CD14-positive monocyte (primary cell): ENCODE measurements around the gene GRM5. TPM values are rescaled to one million over a fixed set of nuclear protein-coding genes. Genes with fewer than 3 reads are reported as not detected.

ENCODE experiments used
- DNase-seq, 3 donors: peaks; one replicate each; pipeline ENCODE4 v3.0.0-alpha.2; 2011 to 2022
- H2AFZ ChIP-seq: 2 replicates; pipeline ENCODE4 v1.6.0; 2012; ENCODE audit warnings: mild to moderate bottlenecking, low read depth, low read length, inconsistent platforms; ENCODE audit not compliant: insufficient read depth, poor library complexity, severe bottlenecking
- H3K27ac ChIP-seq, 2 donors: 1 replicate in 1 of 2; 2 replicates in 1 of 2; pipeline ENCODE4 v1.5.1; 2012 to 2013; ENCODE audit warnings: low read length in 2 of 2, control low read depth in 1 of 2, inconsistent platforms in 1 of 2, low read depth in 1 of 2, mild to moderate bottlenecking in 1 of 2
- H3K27me3 ChIP-seq, 2 donors: one replicate each; pipeline versions ENCODE4 v1.6.0 to v1.6.1; 2011 to 2013; ENCODE audit warnings: low read length in 2 of 2; ENCODE audit not compliant: control insufficient read depth in 2 of 2, insufficient read depth in 2 of 2
- H3K36me3 ChIP-seq, 2 donors: replicated peaks in 1 of 2; 1 replicate in 1 of 2; 2 replicates in 1 of 2; pipeline versions ENCODE4 v1.5.1 to v1.6.1; 2012 to 2013; ENCODE audit warnings: low read length in 2 of 2, control low read depth in 1 of 2, inconsistent platforms in 1 of 2, mild to moderate bottlenecking in 1 of 2; ENCODE audit not compliant: insufficient read depth in 2 of 2, control insufficient read depth in 1 of 2
- H3K4me1 ChIP-seq, 2 donors: 1 replicate in 1 of 2; 2 replicates in 1 of 2; pipeline versions ENCODE4 v1.5.1 to v1.6.1; 2012 to 2013; ENCODE audit warnings: low read length in 2 of 2, control low read depth in 1 of 2, inconsistent platforms in 1 of 2, mild to moderate bottlenecking in 1 of 2, moderate library complexity in 1 of 2; ENCODE audit not compliant: insufficient read depth in 2 of 2, control insufficient read depth in 1 of 2
- H3K4me2 ChIP-seq: replicated peaks from 2 replicates; pipeline ENCODE3; 2012; ENCODE audit warnings: low read length, moderate library complexity, mild to moderate bottlenecking; ENCODE audit not compliant: poor library complexity, severe bottlenecking; ENCODE audit errors: extremely low read depth
- H3K4me3 ChIP-seq, 3 experiments: fragments of 200-600 bp in 1 of 3; sonication (generic) in 1 of 3; replicated peaks in 1 of 3; 1 replicate in 2 of 3; 2 replicates in 1 of 3; pipeline ENCODE4 v1.5.1; 2011 to 2013; ENCODE audit warnings: low read length in 3 of 3, mild to moderate bottlenecking in 3 of 3, control low read depth in 2 of 3, low read depth in 2 of 3, inconsistent platforms in 1 of 3, moderate library complexity in 1 of 3
- H3K79me2 ChIP-seq: 2 replicates; pipeline ENCODE4 v1.6.0; 2012; ENCODE audit warnings: mild to moderate bottlenecking, control low read depth, inconsistent platforms, low read length, moderate library complexity; ENCODE audit not compliant: insufficient read depth
- H3K9ac ChIP-seq: 2 replicates; pipeline ENCODE4 v1.6.0; 2017; ENCODE audit warnings: low read length, mild to moderate bottlenecking; ENCODE audit not compliant: insufficient read depth, poor library complexity, severe bottlenecking
- H3K9me3 ChIP-seq, 2 donors: replicated peaks in 1 of 2; 1 replicate in 1 of 2; 2 replicates in 1 of 2; pipeline versions ENCODE4 v1.5.1 to v1.6.1; 2012 to 2013; ENCODE audit warnings: low read length in 2 of 2, control low read depth in 1 of 2; ENCODE audit not compliant: control insufficient read depth in 1 of 2, insufficient read depth in 1 of 2
- H4K20me1 ChIP-seq: 2 replicates; pipeline ENCODE4 v1.6.0; 2012; ENCODE audit warnings: mild to moderate bottlenecking, low read length, control low read depth, moderate library complexity; ENCODE audit not compliant: insufficient read depth
- H3K27ac Mint-ChIP-seq, 7 donors: one replicate each; pipeline ENCODE4 v1.8.0; 2020; ENCODE audit warnings: mild to moderate bottlenecking in 7 of 7, mixed read lengths in 7 of 7, moderate library complexity in 6 of 7, inconsistent platforms in 2 of 7
- H3K27me3 Mint-ChIP-seq, 3 donors: one replicate each; pipeline ENCODE4 v1.8.0; 2021 to 2022; ENCODE audit warnings: low read depth in 3 of 3, mild to moderate bottlenecking in 3 of 3, mixed read lengths in 3 of 3, moderate library complexity in 3 of 3, inconsistent platforms in 1 of 3
- H3K36me3 Mint-ChIP-seq, 2 donors: one replicate each; pipeline ENCODE4 v1.8.0; 2020; ENCODE audit warnings: mixed read lengths in 2 of 2, inconsistent platforms in 1 of 2, mild to moderate bottlenecking in 1 of 2
- H3K4me1 Mint-ChIP-seq: one replicate; pipeline ENCODE4 v1.8.0; 2020; ENCODE audit warnings: mild to moderate bottlenecking, mixed read lengths
- H3K4me3 Mint-ChIP-seq, 2 donors: one replicate each; pipeline ENCODE4 v1.8.0; 2020; ENCODE audit warnings: mild to moderate bottlenecking in 2 of 2, mixed read lengths in 2 of 2, moderate library complexity in 1 of 2
- H3K9me3 Mint-ChIP-seq, 7 donors: one replicate each; pipeline ENCODE4 v1.8.0; 2020 to 2022; ENCODE audit warnings: mixed read lengths in 7 of 7, mild to moderate bottlenecking in 6 of 7, moderate library complexity in 6 of 7, inconsistent platforms in 2 of 7
- WGBS: methylation state at CpG from one replicate; pipeline ENCODE4 v1.1.5; 2013; ENCODE audit warnings: missing lambda C conversion rate; ENCODE audit not compliant: insufficient coverage; 5-methylcytosine and 5-hydroxymethylcytosine counted together
- intact Hi-C, 2 donors: fragments of 100-400 bp; cut with micrococcal nuclease; formaldehyde crosslinking; loops; one replicate each; pipeline versions ENCODE4 v1.15.0 to v1.15.1; 2023
- polyA plus RNA-seq, 3 donors: library from polyadenylated mRNA; depleted of rRNA in 1 of 3; unstranded in 2 of 3; stranded (reverse) in 1 of 3; fragments of 300-500 nt in 2 of 3; fragments of >200 nt in 1 of 3; fragmentation: Illumina TruSeq in 2 of 3; gene quantifications; 1 replicate in 2 of 3; 2 replicates in 1 of 3; pipeline ENCODE4 v1.2.3, GENCODE V29; 2012 to 2021
- TF ChIP-seq, protein P1 (sequence below): fragments of 200-600 bp; IDR thresholded peaks from one replicate; pipeline ENCODE4 v1.8.0; 2022; ENCODE audit warnings: antibody characterized with exemption, mild to moderate bottlenecking

The GRM5 gene
- polyA plus RNA-seq, 3 donors = not detected

DNA sequence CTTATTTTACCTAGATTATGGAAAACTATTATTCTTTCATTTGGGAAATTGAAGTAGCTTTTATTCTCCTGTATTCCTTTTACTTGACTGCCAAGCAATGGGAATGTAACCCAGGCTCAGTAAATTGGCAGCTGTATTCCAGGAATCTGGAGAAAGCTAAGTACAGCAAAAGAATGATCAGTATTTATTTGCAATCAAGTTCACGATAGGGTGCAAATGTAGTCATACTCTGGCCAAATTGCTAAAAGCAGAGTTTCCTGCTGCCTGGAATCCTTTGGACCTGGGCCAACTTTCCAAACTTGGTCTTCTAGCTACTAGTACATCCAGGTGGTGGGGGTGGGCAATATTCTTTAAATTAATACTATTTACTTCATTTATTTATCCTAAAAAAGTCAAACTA lies 442.3 kb downstream of the GRM5 start:
- H3K36me3 ChIP-seq = no peaks in the 10 kb centered on the region
- no peak overlapping the region for H3K4me3 ChIP-seq
- no peaks in the 10 kb centered on the region for H4K20me1 ChIP-seq
- H3K9me3 ChIP-seq = no peaks in the 10 kb centered on the region
- no peak overlapping the region for H2AFZ ChIP-seq
- TF ChIP-seq, protein P1, sequence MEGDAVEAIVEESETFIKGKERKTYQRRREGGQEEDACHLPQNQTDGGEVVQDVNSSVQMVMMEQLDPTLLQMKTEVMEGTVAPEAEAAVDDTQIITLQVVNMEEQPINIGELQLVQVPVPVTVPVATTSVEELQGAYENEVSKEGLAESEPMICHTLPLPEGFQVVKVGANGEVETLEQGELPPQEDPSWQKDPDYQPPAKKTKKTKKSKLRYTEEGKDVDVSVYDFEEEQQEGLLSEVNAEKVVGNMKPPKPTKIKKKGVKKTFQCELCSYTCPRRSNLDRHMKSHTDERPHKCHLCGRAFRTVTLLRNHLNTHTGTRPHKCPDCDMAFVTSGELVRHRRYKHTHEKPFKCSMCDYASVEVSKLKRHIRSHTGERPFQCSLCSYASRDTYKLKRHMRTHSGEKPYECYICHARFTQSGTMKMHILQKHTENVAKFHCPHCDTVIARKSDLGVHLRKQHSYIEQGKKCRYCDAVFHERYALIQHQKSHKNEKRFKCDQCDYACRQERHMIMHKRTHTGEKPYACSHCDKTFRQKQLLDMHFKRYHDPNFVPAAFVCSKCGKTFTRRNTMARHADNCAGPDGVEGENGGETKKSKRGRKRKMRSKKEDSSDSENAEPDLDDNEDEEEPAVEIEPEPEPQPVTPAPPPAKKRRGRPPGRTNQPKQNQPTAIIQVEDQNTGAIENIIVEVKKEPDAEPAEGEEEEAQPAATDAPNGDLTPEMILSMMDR = no peak
- no peaks in the 10 kb centered on the region for H3K79me2 ChIP-seq
- peaks cover 0 to 3% (median 0%) of the 10 kb centered on the region in 7 donors for H3K9me3 Mint-ChIP-seq
- H3K4me2 ChIP-seq = no peak overlapping the region
- H3K27me3 ChIP-seq = no peaks in the 10 kb centered on the region
- no peak for DNase-seq
- H3K4me1 Mint-ChIP-seq = no peaks in the 10 kb centered on the region
- H3K4me3 Mint-ChIP-seq = no peak overlapping the region
- no peak overlapping the region for H3K27ac ChIP-seq
- no peaks in the 10 kb centered on the region for H3K27me3 Mint-ChIP-seq
- intact Hi-C loops = no loop called here
- no CpG with 5 or more reads among the region's 1 CpG for WGBS
- no peak overlapping the region for H3K9ac ChIP-seq
- H3K4me1 ChIP-seq = no peaks in the 10 kb centered on the region
- H3K36me3 Mint-ChIP-seq = no peaks in the 10 kb centered on the region
- no peak overlapping the region for H3K27ac Mint-ChIP-seq

DNA sequence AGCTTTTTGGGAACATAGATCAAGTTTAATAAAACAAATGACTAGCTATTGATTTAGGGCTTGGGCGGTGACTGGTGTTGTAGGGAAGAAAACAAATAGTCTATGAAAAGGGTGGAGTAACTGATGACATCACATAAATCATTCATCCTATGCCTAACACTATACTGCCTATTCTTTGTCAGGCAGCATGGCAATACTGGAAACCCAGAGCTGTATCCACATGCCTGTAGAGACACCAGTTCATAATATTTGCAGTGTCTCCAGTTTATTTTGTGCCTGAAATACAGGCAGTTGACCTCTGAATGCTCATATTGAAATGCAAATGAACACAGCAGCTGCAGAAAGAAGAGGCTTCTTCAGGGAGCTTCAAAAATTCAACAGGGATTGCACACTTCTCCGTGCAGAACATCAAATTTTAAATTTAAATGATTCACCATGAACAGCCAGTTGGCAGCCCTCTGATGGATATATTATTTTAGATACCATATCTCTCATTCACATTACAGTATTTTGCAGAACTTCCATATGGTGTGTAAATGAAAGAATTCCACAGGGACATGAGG lies 445.1 kb downstream of the GRM5 start:
- Histone ChIP-seq H3K79me2 (no peaks in the 10 kb centered on the region), H3K36me3 (no peaks in the 10 kb centered on the region), H3K9me3 (no peaks in the 10 kb centered on the region), H3K27ac (no peak overlapping the region), H2AFZ (no peak overlapping the region), H3K4me1 (no peaks in the 10 kb centered on the region), H3K27me3 (no peaks in the 10 kb centered on the region), H4K20me1 (no peaks in the 10 kb centered on the region), H3K4me2 (no peak overlapping the region), H3K9ac (no peak overlapping the region), H3K4me3 (no peak overlapping the region)
- no peaks in the 10 kb centered on the region for H3K4me1 Mint-ChIP-seq
- no peak overlapping the region for H3K4me3 Mint-ChIP-seq
- intact Hi-C loops = no loop called here
- DNase-seq = no peak
- TF ChIP-seq, protein P1 = no peak
- no CpG with 5 or more reads among the region's 2 CpGs for WGBS
- H3K36me3 Mint-ChIP-seq = no peaks in the 10 kb centered on the region
- H3K27me3 Mint-ChIP-seq = no peaks in the 10 kb centered on the region
- H3K27ac Mint-ChIP-seq = no peak overlapping the region
- H3K9me3 Mint-ChIP-seq = peaks cover 0 to 2% (median 0%) of the 10 kb centered on the region in 7 donors
